Activated CD4-positive, alpha-beta T cell treated with anti-CD3 and anti-CD28 coated beads, Interleukin-2, amount 50 U/mL, for 48 hours (primary cell): ENCODE results near the gene ZNF609.

Source experiments
- DNase-seq, 2 experiments: peaks; one replicate each; pipeline ENCODE4 v3.0.0-alpha.2; 2020

Gene ZNF609

GRCh38 chr15:64698823-64699222, 238.4 kb downstream of the ZNF609 start:
- DNase-seq, result no peak

- DNase-seq, result no peak
Measured at GRCh38 chr15:64699751-64700388, 239.5 kb downstream of the ZNF609 start.

GRCh38 chr15:64701051-64701450, 240.7 kb downstream of the ZNF609 start:
- DNase-seq, result no peak

- no peak for DNase-seq
Measured at GRCh38 chr15:64701482-64702184, 241.3 kb downstream of the ZNF609 start.

- peak; percentile 97 to 98 for DNase-seq
Measured at GRCh38 chr15:64702816-64703631, 242.6 kb downstream of the ZNF609 start.

- no peak for DNase-seq
Measured at GRCh38 chr15:64703632-64703959, 243.2 kb downstream of the ZNF609 start.

- DNase-seq, result no peak
Measured at GRCh38 chr15:64705006-64705405, 244.6 kb downstream of the ZNF609 start.

- no peak for DNase-seq
Measured at GRCh38 chr15:64706011-64706911, 245.9 kb downstream of the ZNF609 start.

GRCh38 chr15:64710676-64711428, 250.5 kb downstream of the ZNF609 start:
- no peak for DNase-seq

GRCh38 chr15:64712353-64712752, 252.0 kb downstream of the ZNF609 start:
- DNase-seq, result no peak

- DNase-seq, result no peak
Measured at GRCh38 chr15:64713592-64713991, 253.2 kb downstream of the ZNF609 start.

- DNase-seq, result no peak
Measured at GRCh38 chr15:64716452-64716851, 256.1 kb downstream of the ZNF609 start.

GRCh38 chr15:64717130-64717529, 256.8 kb downstream of the ZNF609 start:
- no peak for DNase-seq

GRCh38 chr15:64717735-64718495, 257.5 kb downstream of the ZNF609 start:
- DNase-seq, result no peak

- no peak for DNase-seq
Measured at GRCh38 chr15:64720188-64720587, 259.8 kb downstream of the ZNF609 start.

GRCh38 chr15:64730151-64730550, 269.8 kb downstream of the ZNF609 start:
- no peak for DNase-seq

- DNase-seq, result peak; percentile 91 to 93
Measured at GRCh38 chr15:64731012-64731804, 270.8 kb downstream of the ZNF609 start.

- no peak for DNase-seq
Measured at GRCh38 chr15:64731805-64732151, 271.4 kb downstream of the ZNF609 start.

- no peak for DNase-seq
Measured at GRCh38 chr15:64732156-64732860, 271.9 kb downstream of the ZNF609 start.
